GM19467 (cell line): ENCODE measurements around the gene DNAJB13.

Experiments used
- ATAC-seq: cut with Tn5 transposase; IDR thresholded peaks from one replicate; pipeline ENCODE4 v1.9.1; 2021; ENCODE audit warnings: mild to moderate bottlenecking, moderate library complexity; ENCODE audit not compliant: unreplicated experiment

DNAJB13 gene

DNA sequence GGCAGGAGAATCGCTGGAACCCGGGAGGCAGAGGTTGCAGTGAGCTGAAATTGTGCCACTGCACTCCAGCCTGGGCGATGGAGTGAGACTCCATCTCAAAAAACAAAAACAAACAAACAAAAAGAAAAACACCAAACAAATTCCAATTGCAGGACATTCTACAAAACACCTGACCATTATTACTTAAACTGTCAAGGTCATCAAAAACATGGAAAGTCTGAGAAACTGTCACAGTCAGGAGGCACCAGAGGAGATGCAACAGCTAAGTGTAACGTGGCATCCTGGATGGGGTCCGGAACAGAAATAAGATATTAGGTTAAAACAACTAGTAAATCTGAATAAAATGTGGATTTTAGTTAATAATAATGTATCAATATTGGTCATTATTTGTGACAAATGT, 914 bp upstream of the DNAJB13 start:
- ATAC-seq: no peak

GRCh38 chr11:73951797-73952196, 971 bp downstream of the DNAJB13 start:
- no peak for ATAC-seq

GRCh38 chr11:73956876-73957653, 6.2 kb downstream of the DNAJB13 start:
- ATAC-seq: no peak

DNA sequence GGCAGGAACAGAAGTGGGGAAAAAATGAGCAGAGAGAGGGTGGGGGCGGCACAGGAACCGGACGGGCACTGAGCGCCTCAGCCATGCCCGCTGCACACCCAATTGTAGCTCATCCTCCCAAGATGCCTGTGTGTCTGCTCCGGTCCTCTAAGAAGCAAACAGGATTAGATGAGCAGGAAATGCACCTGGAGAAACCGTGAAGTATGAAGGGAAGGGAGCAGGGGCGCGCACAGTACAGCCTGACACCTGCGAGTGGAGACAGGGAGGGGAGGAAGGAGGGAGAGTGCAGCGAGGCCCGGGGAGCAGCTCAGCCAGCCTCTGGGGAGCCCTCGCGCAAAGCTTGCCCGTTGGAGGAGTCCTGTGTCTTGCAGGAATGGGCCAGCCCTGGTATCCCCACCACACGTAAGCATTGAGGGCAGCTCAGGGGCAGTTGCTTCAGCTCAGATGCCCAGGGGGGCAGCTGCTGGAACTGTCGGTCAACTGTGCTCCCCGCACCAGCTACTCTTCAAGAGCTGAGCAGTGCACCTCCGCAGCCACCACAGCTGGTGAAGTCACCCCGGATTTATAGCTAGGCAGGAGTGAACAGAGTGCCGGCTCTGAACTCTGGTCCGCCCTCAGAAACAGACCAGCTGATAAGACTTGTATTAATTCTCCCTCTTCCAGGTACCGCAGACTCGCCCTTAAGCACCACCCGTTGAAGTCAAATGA, 7.0 kb downstream of the DNAJB13 start:
- ATAC-seq: no peak

- ATAC-seq: no peak
Measured at GRCh38 chr11:73958521-73959141, 7.8 kb downstream of the DNAJB13 start.

- ATAC-seq: no peak
Measured at GRCh38 chr11:73961321-73961720, 10.5 kb downstream of the DNAJB13 start.

DNA sequence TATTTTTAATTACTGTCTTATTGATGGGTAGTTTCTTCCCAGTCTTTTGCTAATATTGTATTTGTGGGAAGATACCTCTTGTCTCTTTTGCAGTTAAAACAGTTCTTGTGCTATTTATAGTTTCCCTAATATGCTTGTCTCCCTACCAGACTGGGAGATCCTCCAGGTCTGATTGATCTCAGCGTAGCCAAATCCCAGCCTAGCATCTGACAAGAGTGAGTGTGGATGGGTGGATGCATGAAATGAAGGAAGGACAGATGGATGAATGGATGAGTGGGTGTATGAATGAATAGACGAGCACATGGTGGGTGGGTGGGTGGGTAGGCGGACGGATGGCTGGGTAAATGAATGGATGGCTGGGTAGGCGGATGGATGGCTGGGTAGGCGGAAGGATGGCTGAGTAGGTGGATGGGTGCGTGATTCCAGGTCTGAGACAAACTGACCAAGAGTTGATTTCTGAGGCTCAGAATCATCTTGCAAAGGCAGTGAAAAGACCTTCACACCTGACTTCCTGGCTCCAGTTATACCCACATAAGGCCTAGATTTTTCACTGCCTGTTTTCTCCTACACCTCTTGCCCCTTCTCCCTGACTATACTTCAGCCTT, 11.4 kb downstream of the DNAJB13 start:
- ATAC-seq: no peak

DNA sequence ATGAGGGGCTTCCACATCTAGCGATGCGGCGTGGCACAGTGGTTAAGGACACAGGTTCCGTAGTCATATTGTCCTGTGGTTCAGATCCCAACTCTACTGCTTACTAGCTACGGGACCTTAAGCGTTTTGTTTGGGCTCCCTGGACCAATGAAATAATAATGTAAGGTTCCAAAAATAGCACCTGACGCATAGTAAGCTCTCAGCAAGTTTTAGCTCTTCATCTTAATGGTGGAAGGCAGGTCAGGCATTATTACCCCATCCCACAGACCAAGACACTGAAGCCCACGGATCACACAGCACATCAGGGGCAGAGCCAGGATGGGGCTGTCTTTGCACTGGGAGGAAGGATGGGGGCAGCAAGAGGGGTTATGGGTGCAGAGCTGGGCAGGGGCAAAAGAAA, 13.0 kb downstream of the DNAJB13 start:
- ATAC-seq: no peak

DNA sequence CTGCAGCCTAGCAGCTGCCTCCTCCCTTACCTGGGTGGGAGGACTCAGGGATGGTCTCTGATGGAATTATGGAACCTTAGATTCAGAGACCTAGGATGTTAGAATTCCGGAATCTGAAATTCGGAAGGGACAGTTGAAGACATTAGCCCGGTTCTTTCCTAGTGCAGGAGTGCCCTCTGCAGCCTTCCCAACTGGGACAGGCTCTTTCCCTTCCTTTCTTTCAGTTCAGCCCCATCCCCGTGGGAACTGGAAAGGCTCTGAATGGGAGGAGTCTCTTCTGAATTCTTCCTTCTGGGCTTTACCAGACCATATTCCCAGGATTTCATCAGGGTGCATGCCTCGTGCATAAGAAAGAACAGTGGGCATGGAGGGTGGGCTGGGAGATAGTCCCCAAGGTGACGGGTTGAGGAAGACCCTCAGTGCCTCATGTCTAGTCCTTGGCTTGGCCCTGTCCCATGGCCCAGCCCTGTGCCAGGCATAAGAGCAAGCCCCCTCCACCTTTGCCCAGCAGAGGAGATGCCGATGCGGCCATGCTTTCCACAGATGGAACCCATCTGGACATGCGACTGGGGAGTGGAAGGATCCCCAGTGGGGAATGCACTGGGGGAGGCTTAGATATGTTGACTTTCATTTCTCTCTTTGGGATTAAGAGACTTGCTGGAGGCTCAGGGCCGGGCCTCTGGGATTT, 14.4 kb downstream of the DNAJB13 start:
- no peak for ATAC-seq

GRCh38 chr11:73965764-73966121, 14.9 kb downstream of the DNAJB13 start:
- ATAC-seq: no peak

DNA sequence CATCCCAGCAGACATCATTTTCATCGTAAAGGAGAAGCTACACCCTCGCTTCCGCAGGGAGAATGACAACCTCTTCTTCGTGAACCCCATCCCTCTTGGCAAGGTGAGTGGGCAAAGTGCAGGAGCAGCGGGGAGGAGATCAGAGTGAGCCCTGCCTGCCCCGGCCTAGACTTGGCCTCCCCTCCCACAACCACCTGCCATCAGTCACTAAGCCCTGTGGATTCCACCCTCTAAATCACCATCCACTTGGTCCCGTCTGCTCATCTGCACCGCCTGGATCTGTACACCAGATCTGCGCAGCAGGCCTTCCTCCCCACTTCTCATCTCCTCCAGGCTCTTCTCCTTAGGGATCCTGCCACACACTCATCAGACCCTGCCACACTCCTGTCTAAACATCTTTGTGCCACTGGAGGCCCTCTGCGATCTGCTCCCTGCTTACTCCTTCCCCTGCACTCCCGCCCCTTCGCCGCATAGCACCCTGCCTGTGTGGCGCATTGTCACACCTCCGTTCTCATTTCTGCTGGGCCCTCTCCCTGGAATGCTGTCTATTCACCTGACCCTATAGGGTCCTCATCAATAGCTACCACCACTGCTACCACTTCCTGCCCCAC, 17.6 kb downstream of the DNAJB13 start:
- ATAC-seq: no peak

DNA sequence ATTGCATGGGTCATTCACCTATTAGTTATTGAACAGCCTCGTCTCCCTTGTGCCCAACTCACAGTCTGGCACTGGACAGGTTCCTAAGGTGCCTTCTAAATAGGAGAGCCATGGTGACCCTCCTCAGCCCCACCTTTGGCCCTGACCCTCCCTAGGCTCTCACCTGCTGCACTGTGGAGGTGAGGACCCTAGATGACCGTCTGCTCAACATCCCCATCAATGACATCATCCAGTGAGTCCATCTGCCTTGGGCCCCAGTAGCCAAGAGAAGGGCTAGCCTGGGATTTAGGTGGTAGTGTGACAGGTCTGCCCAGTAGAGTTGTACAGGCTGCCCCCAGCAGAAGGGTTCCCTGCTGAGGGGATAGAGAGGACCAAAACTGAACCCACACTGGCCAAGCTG, 18.3 kb downstream of the DNAJB13 start:
- no peak for ATAC-seq

GRCh38 chr11:73969991-73970800, 19.4 kb downstream of the DNAJB13 start:
- no peak for ATAC-seq

DNA sequence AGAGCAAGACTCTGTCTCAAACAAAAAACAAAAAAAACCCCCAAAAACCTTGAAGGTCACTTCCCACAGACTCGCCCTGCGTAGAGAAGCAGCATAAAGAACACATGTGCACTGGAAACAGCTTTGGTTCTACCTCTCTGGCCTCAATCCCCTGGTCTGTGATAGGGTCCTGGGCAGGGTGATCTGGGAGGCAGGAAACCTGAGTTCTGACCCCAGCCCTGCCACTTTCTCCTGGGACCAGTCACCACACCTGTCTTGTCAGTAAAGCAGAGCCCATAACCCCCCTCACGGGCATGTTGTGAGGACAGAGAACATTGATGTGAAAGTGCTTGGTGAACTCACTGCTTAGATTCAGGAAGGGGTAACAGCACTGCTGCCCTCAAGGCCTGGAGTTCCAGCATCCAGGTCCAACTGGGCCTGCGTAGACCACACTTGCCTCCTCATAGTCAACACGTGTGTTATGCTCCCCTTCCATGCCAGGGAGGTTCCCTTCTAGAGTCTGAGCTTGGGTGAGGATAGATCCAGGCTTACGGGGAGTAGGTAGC, 20.4 kb downstream of the DNAJB13 start:
- ATAC-seq: no peak

DNA sequence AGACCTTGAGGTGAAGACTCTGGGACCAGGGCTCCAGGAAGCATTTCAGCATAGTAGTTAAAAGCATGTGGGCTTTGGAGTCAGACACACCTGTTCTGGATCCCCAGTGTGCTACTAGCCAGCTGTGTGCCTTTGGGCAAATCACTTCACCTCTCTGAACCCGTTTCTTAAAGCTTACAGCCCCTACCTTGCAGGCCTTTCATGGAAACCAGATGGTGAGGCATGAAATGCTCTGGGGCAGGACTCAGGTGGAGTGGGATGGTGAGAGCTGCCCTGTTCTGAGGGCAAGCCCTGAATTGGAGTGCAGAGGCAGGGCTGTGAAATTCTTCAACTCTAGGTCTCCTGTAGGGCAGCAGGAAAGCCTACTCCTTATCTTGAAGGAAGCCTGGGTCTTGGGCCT, 21.4 kb downstream of the DNAJB13 start:
- ATAC-seq: no peak

DNA sequence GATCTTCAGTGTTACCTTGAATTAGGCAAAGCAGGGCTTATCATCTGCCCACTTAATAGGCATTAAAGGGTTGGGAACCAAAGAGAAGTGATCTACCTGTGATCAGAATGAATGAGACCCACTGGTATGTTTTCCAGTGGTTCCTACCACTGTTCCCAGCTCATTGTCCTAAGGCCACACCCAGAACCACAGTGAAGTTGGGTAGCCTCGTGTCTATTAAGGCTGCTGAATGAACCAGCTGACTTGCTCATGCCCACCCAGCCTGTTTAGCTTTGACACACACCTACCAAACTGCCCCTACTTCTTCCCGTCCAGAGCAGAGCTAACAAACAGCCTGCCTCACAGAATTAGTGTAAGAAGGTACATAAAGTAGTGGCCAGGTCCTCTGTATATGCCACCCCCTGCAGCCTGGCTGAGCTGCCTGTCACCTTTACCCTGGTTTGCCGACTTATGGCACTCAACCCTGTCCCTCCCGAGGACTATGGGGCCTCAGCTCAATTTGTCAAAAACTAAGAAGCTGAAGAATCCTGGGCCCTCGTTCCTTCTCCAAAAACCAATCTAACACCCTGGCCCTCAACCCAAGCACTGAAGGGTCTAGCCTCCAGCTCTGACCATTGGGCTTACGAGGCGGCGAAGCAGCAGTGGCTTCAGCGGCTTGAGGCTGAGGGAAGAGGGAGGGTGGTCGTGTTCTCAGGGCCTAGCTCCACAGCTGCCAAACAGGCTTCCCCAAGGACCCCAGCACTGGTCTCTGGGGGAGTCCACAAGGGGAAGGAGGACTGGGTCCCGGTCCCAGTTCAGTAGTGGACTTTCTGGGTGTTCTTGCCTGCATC, 22.0 kb downstream of the DNAJB13 start:
- ATAC-seq: no peak

DNA sequence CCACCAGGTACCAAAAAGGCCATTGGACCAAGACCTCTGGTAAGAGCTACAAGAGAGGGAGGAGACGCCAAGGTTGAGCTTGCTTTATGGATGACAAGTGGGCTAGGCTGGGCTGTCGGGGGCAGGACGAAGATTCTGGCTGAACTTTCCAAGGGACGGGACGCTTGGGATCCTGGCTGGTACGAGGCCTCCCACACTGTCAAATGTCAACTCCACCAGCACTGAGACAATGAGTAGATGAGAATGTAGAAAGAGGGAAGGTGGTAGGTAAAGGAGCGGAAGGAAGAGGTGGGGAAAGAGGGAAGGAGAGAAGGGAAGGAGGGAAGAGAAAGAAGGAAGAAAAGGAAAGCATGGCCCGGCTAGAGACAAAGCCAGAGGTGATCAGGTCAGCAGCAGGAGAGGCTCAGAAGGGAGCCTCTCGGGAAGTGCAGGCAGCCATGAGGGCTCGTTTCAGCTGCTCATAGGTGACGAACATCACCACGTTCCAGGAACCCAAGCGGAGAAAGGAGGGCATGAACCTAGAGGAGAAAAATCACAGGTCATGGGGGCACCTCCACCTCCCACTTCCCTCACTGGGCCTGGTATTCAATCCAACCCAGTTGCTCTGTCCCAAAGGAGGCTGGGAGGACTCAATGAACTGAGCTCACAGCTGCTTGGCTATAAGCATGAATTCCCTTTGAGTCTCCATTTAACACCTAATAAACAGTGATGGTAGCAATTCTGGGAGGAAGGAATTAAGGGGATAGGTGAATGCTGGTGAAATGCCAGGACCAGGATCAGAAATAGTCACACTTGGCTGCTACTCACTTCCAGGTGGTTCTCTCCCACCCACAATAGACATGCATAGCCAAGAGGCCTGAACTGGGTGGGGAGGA, 24.0 kb downstream of the DNAJB13 start:
- no peak for ATAC-seq

GRCh38 chr11:73975479-73975757, 24.6 kb downstream of the DNAJB13 start:
- ATAC-seq: no peak
